Posterior cingulate gyrus (tissue), 11 donors: Measurements from ENCODE around the gene PEX11G.

Experiments
- DNase-seq, 10 donors: peaks; one replicate each; pipeline versions ENCODE4 v3.0.0 to v3.0.0-alpha.2; 2020 to 2021; ENCODE audit warnings: mixed read lengths in 3 of 10
- intact Hi-C: fragments of 100-400 bp; cut with DNase I; formaldehyde crosslinking; loops from one replicate; pipeline ENCODE4 v1.15.1; 2023

The PEX11G gene

DNA sequence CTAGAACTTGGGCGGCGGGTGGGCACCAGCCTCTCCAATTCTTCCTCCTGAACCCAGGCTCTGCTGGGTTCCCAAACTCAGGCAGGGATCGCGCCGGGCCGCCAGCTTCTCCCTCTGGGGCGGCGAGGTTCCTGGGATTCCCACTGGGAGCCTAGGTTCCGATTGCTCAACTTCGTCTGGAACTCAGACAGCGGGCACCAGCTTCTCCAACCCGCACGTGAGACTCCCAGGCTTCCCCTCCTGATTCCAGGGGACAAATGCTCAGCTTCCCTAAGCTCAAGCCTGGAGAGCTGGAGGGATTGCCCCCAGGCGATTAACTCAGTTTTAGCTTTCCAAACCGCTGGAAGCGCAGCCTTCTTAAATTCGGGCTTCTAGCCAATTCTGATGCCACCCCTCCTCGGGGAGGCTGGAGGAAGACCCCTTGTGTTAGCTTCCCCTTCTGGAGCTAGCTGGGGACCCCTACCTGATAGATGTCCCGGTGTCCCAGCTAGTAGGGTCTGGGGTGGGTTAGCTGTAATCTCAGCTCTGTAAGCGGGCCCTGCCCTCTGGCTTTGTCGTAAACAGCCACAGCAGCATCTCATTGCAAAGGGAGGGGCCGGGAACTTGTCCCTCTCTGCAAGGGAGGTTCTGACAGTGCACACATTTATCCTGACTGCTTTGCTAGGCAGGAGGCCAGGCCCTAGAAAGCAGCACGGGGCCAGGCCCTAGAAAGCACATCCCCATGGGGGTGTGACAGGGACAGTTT, 34.3 kb upstream of the PEX11G start:
- intact Hi-C loops = loop anchor here (1.0 to 5.0 kb wide), 2 partner anchors 11 to 126 kb away; no protein-coding TSS in a partner anchor
- peak in 1 of 10 donors; percentile 67 for DNase-seq

DNA sequence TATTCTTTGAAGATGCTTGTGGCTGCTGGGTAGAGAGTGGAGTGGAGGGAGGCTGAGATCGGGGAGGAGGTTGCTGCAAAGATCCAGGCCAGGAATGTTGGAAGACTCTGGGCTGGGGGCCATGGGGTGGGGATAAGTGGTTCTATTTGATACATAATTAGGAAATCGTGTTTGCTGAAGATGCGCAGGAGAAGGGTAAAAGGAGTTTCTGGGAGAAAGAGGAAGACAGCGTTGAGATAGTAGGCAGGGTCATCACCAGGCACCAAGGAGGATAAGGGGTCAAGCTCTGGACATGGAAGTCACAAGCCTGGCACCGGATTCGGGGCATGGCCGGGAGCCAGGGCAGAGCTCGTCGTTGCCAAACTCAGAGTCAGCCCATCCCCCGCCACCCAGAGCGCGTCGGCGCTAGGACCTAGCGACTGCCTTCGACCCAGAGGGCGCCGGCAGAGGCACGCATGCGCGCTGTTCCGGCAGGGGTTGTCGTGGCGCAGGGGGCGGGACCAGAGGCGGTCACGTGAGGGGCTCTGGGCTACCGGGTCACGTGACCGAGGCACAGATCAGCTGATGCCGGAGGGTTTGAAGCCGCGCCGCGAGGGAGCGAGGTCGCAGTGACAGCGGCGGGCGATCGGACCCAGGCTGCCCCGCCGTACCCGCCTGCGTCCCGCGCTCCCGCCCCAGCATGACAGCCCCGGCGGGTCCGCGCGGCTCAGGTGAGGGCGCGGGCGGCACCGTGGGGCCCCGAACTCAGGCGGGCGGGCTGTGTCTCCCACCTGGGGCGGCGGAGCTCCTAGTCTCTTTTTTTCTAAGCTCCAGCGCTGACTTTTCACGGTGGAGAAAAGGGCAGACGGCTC, 33.5 kb upstream of the PEX11G start, which contains the start of gene MCOLN1:
Gene MCOLN1, plus strand, starts transcription at position 553 of the 851 bp plus-strand sequence. Its CDS starts 127 bp downstream, at position 680.
- intact Hi-C loops = loop anchor here (1.0 to 5.0 kb wide), 2 partner anchors 12 to 125 kb away; no protein-coding TSS in a partner anchor
- peak; percentile 97 to 100 (median 98) for DNase-seq

DNA sequence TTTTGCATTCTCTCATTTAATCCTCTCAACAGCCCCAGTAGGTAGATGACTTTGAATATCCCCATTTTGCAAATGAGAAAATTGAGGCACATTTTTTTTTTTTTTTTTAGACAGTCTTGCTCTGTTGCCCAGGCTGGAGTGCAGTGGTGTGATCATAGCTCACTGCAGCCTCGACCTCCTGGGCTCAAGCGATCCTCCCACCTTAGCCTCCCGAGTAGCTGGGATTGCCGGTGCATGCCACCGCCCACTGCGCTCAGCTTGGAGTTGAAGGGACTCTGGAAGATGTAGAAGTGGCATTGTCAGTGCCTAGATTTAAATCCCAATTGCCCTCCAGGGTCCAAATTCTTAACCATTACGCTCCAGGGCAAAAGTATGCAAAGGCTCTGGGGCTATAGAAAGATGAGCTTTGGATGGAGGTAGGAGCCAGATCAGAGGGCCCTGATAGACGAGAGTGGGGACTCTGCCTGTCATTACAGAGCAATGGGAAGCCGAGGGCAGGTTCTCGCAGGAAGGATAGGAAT, 32.8 kb upstream of the PEX11G start:
- DNase-seq = peak in 1 of 10 donors; percentile 47
- intact Hi-C loops = loop anchor here (1.0 to 5.0 kb wide), 2 partner anchors 13 to 124 kb away; no protein-coding TSS in a partner anchor

DNA sequence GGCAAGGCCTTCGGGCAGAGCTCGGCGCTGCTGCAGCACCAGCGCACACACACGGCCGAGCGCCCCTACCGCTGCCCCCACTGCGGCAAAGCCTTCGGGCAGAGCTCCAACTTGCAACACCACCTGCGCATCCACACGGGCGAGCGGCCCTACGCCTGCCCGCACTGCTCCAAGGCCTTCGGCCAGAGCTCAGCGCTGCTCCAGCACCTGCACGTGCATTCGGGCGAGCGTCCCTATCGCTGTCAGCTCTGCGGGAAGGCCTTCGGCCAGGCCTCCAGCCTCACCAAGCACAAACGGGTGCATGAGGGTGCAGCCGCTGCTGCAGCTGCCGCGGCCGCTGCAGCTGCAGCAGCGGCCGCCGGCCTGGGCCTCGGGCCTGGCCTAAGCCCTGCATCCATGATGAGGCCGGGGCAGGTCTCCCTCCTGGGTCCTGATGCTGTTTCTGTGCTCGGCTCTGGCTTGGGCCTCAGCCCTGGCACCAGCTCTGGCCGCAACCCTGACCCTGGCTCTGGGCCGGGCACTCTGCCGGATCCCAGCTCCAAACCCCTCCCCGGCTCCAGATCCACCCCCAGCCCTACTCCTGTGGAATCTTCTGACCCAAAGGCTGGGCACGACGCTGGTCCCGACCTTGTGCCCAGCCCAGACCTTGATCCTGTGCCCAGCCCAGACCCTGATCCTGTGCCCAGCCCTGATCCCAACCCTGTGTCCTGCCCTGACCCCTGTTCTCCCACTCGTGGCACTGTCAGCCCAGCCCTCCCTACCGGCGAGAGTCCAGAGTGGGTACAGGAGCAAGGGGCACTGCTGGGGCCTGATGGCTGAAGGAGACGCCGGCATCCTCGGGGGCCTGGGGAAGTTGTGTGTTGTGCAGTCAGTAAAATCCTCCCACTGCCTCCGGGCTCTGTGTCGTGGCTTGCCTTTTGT, 31.6 kb upstream of the PEX11G start:
- intact Hi-C loops = loop anchor here (5.0 kb wide), 1 partner anchor 123 kb away; no protein-coding TSS in a partner anchor

DNA sequence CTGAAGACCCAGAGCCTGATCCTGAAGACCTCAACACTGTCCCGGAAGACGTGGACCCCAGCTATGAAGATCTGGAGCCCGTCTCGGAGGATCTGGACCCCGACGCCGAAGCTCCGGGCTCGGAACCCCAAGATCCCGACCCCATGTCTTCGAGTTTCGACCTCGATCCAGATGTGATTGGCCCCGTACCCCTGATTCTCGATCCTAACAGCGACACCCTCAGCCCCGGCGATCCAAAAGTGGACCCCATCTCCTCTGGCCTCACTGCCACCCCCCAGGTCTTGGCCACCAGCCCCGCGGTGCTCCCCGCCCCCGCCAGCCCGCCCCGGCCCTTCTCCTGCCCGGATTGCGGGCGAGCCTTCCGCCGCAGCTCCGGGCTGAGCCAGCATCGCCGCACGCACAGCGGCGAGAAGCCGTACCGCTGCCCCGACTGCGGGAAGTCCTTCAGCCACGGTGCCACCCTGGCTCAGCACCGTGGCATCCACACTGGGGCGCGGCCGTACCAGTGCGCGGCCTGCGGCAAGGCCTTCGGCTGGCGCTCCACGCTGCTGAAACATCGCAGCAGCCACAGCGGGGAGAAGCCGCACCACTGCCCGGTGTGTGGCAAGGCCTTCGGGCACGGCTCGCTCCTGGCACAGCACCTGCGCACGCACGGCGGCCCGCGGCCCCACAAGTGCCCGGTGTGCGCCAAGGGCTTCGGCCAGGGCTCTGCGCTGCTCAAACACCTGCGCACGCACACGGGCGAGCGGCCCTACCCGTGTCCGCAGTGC, 30.7 kb upstream of the PEX11G start:
- peak in 2 of 10 donors; percentile 67 to 80 for DNase-seq
- intact Hi-C loops = loop anchor here (5.0 kb wide), 1 partner anchor 122 kb away; no protein-coding TSS in a partner anchor

More for the DNA sequence above, 31.6 kb upstream of the PEX11G start:
- peak in 5 of 10 donors; percentile 48 to 89 (median 56) for DNase-seq

DNA sequence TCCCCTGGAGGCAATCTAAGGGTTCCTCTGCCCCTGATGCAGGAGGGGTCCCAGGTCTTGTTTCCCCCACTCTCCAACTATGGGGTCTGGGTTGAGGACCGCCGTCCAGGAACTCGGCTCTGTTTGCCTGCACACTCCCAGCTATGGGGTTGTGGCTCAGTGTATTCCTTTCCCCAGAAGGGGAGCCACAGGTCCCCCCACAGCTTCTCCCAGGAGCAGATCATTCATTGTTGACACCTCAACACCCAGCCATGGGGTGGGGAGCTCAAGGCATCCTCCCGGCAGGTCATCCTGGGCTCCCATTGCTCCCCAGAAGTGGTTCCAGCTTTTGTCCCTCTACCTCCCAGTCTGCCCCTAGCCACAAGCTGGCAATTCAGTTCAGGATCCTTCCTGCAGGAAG, 28.0 kb upstream of the PEX11G start:
- intact Hi-C loops = no loop called here
- peak in 1 of 10 donors; percentile 54 for DNase-seq

DNA sequence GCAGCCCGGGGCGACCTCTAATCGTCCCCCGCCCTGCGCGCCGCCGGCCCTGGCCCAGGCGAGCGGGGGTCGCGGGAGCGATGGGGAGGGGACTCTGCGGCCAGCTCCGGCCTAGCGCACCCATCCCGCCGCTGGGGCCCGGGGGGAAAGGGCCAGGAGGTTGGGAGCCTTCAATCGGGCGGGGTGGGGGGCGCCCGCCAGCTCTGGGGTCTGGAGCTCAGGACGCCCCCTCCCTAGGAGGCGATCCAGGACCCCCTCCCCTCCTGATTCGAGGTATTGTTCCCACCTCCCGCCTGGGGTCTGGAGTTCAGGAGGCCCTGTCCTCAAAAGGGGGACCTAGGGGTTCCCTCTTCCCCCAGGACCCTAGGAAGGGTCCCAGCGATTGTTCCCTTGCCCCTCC, 27.5 kb upstream of the PEX11G start:
- peak in 1 of 10 donors; percentile 49 for DNase-seq
- intact Hi-C loops = no loop called here

DNA sequence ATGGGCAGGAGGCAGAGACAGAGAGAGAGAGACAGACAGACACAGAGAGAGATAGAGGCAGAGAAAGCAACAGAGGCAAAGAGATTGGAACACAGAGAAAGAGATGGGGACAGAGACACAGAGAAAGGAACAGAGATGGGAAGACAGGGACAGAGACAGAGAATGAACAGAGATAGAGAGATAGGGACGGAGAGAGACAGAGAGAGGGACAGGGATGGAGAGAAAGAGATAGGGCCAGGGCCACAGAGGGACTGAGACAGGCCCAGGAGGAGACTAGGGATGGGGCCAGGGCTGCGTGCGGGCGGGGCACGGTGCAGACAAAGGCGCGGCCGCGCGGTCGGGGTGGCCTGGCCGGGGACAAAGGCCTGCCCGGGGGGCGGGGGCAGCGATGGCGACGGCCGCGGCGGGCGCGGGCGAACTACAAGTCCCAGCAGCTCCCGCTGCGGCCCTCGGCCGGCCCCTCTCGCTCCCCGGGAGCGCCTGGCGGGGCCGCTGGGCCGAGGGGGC, 26.9 kb upstream of the PEX11G start, which contains the start of gene ZNF358:
Gene ZNF358, plus strand, starts transcription at position 459 of the 507 bp plus-strand sequence. CDS start 3,140 bp downstream, outside the sequence.
- peak; percentile 68 to 98 (median 79) for DNase-seq
- intact Hi-C loops = no loop called here

DNA sequence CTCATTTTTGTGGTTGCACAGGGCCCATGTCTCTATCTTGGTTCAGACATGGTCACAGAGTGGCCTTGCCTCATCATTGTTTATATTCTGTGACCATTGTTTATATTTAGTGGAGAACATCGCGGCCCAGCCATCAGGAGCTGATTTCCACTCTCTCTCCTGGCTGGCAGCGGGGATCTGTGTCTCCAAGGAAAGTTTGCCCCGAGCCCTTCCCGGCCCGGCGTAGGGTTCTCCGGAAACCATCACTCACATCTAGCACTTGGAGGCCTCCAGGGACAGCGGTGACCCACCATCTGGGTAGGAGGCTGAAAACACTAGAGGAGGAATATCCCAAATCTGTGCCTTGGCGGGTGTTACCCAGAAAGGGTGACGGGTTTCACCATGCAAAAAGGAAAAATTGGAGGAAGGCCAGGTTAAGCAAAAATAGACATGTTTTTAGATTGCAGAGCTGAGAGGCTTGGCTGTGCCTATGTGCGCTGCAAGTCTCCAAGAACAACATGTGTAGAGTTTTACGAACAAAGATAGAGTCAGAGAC, 26.3 kb upstream of the PEX11G start:
- intact Hi-C loops = no loop called here
- DNase-seq = peak in 5 of 10 donors; percentile 45 to 90 (median 64)

DNA sequence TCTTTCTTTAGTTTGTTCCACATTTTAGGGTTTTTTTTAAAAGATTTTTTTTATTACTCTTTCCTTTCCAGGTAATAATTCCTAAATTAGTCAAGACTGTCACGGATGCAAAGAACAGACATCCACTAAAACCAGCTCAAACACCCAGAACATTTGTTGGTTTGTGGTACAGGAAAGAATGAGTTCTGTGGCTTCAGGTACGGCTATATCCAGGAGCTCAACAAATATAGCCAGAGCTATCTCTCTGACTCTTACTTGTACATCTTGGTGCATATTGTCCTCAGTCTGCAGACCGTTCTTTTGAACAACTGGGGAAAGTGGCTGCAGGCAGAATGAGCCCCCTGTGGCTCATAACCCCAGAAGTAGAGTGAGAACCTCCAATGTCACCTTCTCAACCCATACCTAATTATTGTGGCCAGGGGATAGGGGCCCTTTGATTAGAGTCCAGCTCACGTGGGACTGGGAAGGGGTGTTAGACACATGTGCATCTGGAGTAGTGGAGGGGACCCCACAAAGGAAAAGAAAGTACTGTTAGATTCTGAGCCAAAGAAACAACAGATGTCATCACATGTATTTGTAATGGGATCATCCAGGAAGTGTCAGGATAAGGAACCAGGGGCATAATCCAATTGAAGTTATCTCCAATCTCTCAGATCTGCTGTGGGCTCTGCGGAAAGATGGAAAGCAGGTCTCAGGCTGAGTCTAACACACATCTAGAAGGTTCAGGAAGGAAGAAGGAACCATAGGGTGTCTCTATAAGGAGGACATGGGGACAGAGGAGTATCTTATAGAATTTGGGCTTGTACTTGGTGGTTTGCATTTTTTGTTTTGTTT, 25.2 kb upstream of the PEX11G start:
- DNase-seq = no peak
- intact Hi-C loops = no loop called here

DNA sequence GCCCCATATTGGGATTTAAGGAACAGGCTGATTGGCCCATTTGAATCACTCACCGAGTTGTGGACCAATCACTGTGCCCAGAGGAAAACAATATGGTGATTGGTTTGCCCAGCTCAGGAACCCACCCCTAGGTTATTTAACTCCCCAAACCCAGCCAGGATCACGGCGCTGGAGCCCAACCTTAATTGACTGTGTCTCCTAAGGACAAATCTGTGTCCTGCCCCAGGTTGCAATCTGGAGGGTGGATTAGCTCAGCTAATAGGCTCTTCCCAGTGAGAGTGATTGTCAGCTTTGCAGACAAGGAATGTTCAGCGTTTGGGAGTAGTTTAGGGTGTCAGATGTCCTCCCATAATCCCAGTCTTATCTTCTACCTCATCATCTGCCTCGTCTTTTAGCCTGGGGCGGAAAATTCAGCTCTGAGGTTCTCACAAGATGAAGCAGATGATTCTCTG, 23.6 kb upstream of the PEX11G start:
- DNase-seq = peak in 1 of 10 donors; percentile 47
- intact Hi-C loops = no loop called here

DNA sequence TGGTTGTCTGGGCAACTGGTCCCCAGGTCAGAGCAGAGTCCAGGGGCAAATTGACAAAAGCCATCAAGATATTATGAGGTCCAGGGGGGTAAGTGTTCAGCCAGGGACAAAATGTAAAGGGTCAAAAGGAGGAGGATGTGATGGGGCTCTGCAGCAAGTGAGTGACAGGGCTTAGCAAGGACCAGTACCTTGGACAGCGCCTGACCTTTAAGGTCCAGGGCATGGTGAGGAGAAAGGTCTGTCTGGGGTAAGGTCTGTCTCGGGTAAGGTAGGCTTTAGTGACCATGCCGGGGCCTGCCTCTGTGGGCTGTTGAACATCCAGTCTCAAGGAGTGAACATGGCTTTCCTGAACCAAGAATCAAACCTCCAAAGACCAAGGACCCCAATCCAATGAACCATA, 20.8 kb upstream of the PEX11G start:
- intact Hi-C loops = no loop called here

DNA sequence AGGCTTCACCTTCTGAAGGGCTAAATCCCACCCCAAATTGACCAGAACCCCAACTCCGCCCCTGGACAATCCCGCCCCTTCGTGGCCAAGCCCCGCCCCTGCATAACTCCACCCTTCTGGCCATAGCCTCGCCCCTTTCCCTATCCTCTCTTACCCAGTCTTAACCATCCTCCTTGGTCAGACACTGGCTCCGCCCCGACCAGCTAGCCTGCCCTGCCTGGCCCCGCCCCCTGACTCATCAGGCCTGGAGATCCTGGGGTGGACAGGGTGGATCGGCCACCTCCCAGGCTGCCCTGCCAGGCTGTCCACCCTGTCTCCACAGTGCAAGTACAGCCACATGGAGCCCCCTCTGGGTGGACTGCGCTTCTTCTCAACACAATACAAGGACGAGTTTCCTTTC, 19.0 kb upstream of the PEX11G start:
- peak in 3 of 10 donors; percentile 23 to 89 (median 54) for DNase-seq
- intact Hi-C loops = no loop called here

More for the DNA sequence above, 20.8 kb upstream of the PEX11G start:
- DNase-seq = no peak

DNA sequence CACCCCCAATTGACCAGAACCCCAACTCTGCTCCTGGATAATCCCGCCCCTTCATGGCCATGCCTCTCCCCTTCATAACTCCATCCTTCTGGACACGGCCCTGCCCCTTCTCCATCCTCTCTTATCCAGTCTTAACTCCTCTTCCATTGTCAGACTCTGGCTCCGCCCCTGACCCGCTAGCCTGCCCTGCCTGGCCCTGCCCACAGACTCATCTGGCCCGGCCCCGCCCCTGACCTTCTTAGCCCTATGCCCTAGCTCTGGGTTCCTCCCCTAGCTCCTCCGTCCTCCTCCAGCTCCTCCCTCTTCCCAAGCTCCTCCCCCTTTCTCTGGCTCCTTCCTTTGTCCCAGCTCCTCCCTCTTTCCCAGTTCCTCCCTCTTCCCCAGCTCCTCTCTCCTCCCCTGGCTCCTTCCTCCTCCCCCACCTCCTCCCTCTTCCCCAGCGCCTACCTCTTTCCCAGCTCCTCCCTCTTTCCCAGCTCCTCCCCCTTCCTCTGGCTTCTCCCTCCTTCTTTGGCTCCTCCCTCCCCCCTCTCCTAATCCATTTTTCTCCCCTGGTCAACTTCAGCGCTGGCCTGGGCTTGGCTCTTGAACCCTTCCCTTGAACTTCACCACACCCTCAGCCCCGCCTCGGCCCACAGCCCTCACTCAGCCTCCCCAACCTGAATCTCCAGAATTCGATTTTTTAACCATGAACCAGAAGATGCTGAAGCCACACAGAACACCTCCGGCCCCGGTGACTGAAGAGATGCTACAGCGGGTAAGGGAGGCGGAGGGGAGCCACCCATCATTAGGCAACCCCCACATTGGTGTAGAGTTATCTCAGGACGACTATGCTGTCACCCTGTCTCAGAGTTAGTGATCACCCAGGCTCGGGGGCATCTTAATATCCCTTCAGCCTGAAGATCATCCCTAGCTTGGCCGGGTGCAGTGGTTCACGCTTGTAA, 17.8 kb upstream of the PEX11G start:
- peak in 4 of 10 donors; percentile 39 to 94 (median 44) for DNase-seq

DNA sequence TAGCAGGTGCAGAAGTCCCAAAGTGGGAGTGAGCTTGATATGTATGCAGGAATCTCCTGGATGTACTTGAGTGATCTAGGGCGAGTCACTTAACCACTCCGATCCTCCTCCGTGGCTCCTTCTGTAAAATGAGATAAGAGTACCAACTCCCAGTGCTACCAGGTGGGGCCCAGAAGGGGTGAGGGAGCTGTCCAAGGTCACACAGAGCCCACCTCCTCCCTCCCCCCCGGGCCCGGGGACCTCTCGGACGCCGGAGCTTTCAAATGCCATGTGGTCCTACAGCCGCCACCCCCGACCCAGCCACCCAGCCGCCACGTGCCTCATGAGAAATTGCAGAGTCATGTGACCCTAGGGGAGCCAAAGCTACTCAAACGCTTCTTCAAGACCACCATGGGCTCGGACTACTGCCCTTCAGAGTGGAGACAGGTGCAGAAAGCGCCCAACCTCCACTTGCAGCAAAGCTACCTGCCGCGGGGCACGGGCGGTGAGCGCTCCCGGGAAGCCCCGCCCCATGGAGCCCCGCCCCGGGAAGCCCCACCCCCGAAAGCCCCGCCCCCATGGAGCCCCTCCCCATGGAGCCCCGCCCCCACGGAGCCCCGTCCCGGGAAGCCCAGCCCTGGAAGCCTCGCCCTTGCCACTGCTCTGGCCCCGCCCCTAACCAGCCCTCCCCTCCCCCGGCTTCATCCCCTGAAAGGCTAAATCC, 17.0 kb upstream of the PEX11G start:
- intact Hi-C loops = no loop called here
- peak in 1 of 10 donors; percentile 82 for DNase-seq

More for the DNA sequence above, 17.8 kb upstream of the PEX11G start:
- intact Hi-C loops = no loop called here
